Activated T-helper 1 cell treated with Interleukin-2 at 50 U/mL for 16 hours (primary cell): Measurements from ENCODE around the gene ETS2.
"Not testable (repeated sequence)": the region's sequence is repeated elsewhere in the genome, so short reads cannot be mapped to it uniquely, and the experiment has no call there.

Source experiments
- DNase-seq: peaks from one replicate; pipeline ENCODE4 v3.0.0-alpha.2; 2020; ENCODE audit warnings: low read depth

ETS2 gene

DNA sequence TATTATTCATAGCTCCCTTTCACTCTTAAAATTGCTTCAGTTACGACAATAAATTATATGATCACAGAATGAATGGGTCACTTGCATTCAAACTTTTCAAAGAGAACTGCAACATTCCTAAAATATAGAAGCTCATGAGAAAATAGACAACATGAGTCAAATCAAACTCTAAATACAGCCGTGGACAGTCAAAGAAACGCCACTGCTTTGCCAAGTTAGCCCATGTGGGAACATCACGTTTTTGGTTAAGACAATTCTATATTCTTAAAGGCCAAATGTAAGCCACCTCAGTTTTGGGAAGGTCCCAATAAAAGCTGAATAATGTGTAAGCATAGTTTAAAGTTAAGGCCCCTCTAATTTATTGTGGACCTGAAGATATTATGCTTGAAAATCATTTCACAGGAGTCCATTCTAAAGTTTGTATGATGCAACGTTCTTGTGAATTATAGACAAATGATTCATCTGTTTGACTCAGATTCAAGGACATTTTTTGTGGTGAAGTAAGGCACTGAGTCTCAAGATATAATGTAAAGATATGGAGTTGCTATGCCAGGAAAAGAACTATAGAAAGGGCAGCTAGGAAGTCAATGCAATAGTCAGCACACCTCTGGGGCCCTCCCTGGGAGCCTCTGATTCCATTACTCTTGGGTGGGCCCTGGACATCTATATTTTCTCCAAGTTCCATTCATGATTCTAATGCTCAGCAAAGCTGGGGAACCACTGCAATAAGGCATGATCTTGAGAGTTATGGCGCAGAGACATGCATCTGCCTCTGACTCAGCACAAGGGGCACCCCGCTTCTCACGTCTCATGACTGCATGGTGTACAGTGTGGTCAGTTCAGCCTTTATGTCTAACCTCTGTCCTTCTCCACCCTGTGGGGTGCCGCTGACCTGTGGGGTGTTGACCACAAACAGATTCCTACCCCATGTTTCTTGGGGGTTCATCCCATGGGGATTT, 33.9 kb downstream of the ETS2 start:
- no peak for DNase-seq

GRCh38 chr21:38840456-38841300, 34.9 kb downstream of the ETS2 start:
- DNase-seq, result no peak

GRCh38 chr21:38841472-38841871, 35.7 kb downstream of the ETS2 start:
- DNase-seq, result no peak

- DNase-seq, result no peak
Observed at GRCh38 chr21:38842079-38842478, 36.4 kb downstream of the ETS2 start.

DNA sequence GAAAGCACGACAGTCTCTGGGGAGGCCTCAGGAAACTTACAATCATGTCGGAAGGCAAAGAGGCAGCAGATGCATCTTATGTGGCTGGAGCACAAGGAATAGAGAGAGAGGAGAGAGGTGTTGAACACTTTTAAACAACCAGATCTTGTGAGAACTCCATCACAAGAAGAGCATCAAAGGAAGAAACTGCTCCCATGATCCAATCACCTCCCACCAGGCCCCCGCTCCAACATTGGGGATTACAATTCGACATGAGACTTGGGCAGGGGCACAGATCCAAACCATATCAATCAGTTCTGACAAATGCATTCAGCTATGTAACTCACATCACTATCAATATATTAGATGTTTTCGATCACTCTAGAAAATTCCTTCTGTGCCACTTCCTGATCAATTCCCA, 37.6 kb downstream of the ETS2 start:
- DNase-seq, result no peak

DNA sequence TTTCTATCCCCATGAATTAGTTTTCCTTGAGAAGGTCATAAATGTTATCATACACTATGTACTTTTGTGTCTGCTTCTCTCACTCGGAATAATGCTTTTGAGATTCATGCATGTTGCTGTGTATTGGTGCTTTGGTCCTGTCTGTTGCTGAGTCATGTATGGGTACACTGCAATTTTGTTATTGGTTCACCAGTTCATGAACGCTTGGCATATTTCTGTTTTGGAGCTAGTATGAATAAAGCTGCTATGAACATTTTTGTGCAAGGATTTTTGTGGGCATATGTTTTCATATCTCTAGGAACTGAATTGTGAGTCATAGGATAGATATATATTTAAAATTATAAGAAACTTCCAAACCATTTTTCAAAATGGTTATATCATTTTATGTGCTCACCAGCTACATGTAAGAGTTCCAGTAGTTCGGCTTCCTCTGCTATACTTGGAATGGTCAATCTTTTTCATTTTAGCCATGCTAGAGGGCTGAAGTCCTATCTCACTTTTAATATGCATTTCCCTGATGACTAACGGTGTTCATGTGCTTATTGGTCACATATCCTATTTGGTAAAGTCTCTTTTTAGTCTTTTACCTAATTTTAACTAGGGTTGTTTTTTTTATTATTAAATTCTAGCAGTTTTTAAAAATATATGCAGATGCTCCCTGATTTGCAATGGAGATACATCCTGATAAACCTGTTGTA, 38.2 kb downstream of the ETS2 start:
- DNase-seq, result no peak

GRCh38 chr21:38845374-38845773, 39.6 kb downstream of the ETS2 start:
- DNase-seq, result not testable (repeated sequence)

DNA sequence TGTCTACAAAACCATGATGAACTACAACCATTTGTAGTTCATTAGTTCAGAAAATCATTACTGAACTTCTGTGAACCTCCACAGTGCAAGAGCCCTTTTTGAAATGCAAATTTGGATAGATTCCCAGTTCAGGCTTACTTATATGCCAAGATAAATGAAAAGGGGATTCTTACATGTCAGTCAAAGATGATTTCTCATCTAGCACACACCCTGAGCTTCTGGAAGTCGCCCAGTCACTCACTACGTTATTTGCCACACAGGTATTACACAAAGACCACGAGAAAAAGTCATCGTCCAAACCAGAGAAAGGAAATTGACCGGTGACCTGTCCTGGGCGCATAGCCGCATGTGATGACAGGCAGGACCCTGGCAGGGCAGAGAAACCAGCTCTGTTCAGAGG, 41.8 kb downstream of the ETS2 start:
- DNase-seq, result no peak

DNA sequence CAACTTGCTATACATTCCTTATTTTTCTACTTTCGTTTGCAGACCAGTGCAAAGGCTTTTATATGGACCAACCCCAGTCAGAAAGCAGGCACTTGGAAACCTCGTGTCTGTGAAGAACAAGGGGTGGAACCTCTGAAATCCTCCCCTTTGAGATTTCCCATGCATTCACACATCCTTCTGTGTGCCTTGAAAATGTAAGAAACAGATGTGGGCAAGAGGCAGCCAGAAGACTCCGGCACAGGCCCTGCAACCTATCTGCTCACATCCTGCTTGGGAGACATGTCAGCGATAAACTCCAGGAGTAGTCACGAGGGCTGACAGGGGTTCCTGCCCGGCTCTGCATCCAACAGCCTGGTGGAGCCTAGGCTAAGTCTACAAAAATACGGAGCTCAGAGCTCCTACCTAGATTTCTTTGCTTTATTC, 42.5 kb downstream of the ETS2 start:
- no peak for DNase-seq

GRCh38 chr21:38849776-38850175, 44.0 kb downstream of the ETS2 start:
- no peak for DNase-seq

- no peak for DNase-seq
Observed at GRCh38 chr21:38850277-38850951, 44.7 kb downstream of the ETS2 start.

- no peak for DNase-seq
Observed at GRCh38 chr21:38851101-38851500, 45.4 kb downstream of the ETS2 start.

DNA sequence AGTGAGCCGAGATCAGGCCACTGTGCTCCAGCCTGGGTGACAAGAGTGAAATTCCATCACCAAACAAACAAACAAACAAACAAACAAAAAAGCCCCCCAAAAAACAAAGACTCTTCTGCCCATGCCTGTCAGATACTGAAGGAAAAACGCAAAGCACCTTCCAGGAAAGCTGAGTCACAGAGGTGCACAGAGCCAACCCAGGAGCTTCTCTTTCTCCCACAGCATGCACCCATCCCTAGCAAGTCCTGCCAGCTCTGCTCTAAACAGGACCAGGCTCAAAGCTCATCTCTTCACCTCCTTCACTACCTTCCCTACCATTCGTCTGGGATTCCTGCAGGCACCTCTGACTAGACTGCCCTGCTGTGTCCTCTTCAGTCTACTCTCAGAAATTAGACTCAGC, 46.5 kb downstream of the ETS2 start:
- DNase-seq, result no peak

DNA sequence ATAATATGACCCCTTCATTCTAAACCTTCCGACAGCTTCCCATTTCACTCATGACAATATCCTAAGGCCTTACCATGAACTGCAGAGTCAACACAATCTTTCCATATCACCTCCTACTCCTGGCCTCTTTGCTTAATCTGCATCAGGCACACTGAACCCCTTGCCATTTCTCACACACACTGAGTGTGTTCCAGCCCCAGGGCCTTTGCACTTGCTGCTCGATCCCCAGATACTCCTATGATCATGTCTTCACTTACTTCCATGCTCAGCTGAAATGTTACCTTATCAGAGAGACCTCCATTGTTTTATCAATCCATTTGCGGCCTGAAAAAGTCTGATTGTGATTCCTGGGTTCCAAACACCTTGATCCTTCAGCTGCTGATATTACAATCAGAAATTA, 47.0 kb downstream of the ETS2 start:
- DNase-seq, result no peak

DNA sequence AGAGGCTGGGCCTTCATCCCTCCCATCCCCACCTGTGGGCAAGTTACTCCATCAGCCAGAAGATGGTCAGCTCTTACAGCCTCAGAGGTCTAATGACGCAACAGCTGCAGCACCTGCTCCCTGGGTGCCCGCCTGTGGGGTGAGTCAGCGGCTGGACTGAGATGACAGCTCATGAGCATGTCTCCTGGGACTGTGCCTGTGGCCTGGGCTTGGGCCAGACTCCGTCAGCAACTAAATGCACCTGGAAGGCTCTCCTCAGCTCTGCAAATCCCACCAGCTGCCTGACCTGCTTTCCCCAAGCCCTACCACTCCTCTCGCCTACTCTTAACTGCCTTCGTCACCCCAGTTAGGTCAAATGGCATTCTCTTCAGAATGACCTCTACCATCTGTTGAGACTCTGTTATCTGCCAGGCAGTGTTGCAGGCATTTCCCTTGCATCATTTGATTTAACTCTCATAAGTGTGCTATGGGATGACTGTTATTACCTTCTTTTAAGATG, 47.7 kb downstream of the ETS2 start:
- DNase-seq, result no peak

DNA sequence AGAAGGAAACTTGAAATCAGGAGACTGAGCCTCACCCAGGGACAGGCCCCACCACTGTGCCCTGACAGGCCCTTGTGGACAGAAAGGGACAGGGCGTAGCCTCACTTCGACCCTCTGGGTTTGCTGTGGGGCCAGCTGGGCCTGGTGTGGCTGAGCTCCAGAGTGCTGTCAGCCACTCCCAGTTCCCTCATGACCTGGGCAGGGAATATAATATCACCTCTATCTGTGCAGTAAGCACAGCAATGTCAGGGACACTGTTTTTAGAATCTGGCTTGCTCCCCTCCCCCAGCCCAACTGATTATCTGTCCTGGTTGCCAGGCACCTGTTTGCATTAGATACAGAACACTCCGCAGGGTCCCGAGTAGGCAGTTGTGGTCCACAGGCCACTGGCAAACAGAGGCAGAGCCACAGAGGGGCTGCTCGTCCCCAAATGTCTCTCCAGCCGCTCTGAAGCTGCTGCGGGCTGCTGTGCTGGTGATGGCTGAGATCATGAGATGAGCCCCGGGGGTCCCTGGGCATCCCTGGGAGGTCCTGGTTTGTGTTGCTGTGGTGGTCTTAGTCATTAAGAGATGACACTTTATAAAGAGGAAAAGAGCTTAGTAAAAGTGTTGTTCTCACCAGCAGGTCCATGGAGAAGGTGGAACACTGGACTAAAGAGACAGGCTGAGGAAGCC, 51.6 kb downstream of the ETS2 start:
- DNase-seq, result no peak

DNA sequence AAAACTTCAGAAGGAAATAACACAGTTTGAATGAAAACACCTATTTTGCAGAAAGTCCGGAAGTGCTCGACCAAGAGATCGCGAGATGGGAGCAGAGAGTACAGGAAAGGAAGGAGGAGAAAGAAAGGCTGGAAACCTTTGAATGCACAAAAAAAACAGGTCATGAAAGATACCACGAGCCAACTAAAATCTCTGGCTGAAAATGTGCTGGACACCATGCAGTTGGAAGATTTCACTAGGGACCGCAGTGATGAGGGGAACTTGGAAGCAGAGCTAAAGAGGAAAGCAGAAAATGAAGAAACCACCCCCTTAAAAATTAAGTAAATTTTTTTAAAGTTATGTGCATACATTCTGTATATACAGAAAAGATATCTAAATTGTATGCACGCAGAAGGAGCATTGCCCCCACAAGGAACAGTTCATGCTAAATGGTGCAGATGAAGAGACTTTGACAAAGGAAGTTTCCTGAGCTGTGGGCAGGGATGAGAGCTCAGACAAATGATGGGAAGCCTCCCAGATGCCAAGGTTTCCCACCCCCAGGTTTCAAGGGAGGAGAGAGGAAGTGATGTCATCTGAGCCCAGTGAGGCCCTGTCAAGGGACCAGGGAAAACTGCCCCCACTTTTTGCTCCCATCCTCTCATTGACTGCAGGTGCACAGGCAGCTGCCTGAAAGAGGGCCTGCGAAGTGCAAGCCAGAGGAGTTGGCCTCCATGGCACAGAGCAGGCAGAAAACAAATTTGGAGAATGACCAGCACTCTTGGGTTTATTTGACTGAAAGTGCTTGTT, 52.5 kb downstream of the ETS2 start:
- DNase-seq, result no peak

DNA sequence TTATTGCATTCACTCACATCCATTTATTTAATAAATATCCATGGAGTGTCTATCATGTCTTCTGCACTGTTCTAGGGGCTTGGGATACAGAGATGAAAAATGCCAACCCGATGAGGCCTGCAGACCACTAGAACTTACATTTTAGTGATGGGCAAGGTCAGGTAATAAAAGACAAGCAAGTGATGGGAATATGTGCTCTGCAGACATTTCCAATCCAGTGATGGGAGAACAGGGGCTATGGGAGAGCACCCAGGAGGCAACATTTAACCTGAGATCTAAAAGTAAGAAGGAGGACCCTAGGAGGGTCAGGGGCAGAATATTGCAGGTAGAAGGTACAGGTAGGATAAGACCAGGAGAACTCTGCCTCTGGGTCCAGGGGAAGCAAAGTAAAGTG, 53.1 kb downstream of the ETS2 start:
- no peak for DNase-seq

DNA sequence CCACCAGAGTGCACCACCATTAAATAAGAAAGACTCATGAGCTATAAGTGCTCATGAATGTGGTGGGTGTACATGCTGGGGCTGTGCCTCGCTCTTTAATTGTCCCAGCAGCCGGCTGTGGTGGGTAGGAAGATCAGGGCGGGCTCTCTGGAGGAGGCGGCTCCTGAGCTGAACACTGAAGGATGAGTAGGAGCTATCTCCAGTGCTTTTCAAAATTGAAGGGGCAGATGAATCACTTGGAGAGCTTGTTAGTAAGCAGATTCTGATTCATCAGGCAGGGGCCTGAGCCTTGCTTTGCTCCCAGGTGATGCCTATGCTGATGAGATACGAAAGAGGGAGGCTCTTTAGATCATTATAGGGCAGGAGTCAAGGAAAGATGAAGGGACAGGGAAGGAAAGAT, 54.1 kb downstream of the ETS2 start:
- DNase-seq, result no peak

GRCh38 chr21:38861056-38861455, 55.3 kb downstream of the ETS2 start:
- no peak for DNase-seq
